NCI-H345 treated with DMSO at 0.1 percent for 48 hours (cell line): ENCODE results near the gene AP1M1.
A peak's percentile ranks its signal among the peaks of the same experiment; 100 is the strongest.
"Not testable (repeated sequence)": the region's sequence is repeated elsewhere in the genome, so short reads cannot be mapped to it uniquely, and the experiment has no call there.

Experiments
- DNase-seq: peaks from one replicate; lab custom pipeline; 2025; ENCODE audit not compliant: unreplicated experiment; lab: John Stamatoyannopoulos, UW

AP1M1 gene

GRCh38 chr19:16197622-16198369, at the start of gene AP1M1:
TSS of gene AP1M1 (plus strand) at chr19:16197911. CDS start at chr19:16198027, 116 bp downstream.
- peak; percentile 90 for DNase-seq

- no peak for DNase-seq
Observed at GRCh38 chr19:16148443-16149229, 49.1 kb upstream of the AP1M1 start.

- no peak for DNase-seq
Observed at GRCh38 chr19:16153582-16154336, 44.0 kb upstream of the AP1M1 start.

- no peak for DNase-seq
Observed at GRCh38 chr19:16154557-16154956, 43.2 kb upstream of the AP1M1 start.

- DNase-seq = no peak
Observed at GRCh38 chr19:16155128-16155527, 42.6 kb upstream of the AP1M1 start.

- no peak for DNase-seq
Observed at GRCh38 chr19:16156904-16157303, 40.8 kb upstream of the AP1M1 start.

- DNase-seq = no peak
Observed at GRCh38 chr19:16157601-16158000, 40.1 kb upstream of the AP1M1 start.

GRCh38 chr19:16159655-16160054, 38.1 kb upstream of the AP1M1 start:
- no peak for DNase-seq

GRCh38 chr19:16160445-16160942, 37.2 kb upstream of the AP1M1 start:
- no peak for DNase-seq

GRCh38 chr19:16160943-16161560, 36.7 kb upstream of the AP1M1 start:
- DNase-seq = no peak

GRCh38 chr19:16161840-16162239, 35.9 kb upstream of the AP1M1 start:
- DNase-seq = no peak

- no peak for DNase-seq
Observed at GRCh38 chr19:16164222-16164890, 33.4 kb upstream of the AP1M1 start.

- DNase-seq = no peak
Observed at GRCh38 chr19:16166417-16166816, 31.3 kb upstream of the AP1M1 start.

GRCh38 chr19:16167055-16167454, 30.7 kb upstream of the AP1M1 start:
- DNase-seq = no peak

GRCh38 chr19:16168465-16169081, 29.1 kb upstream of the AP1M1 start:
- DNase-seq = no peak

- DNase-seq = no peak
Observed at GRCh38 chr19:16170134-16170533, 27.6 kb upstream of the AP1M1 start.

- DNase-seq = no peak
Observed at GRCh38 chr19:16175954-16176353, 21.8 kb upstream of the AP1M1 start.

- not testable (repeated sequence) for DNase-seq
Observed at GRCh38 chr19:16178866-16179265, 18.8 kb upstream of the AP1M1 start.

GRCh38 chr19:16180611-16181010, 17.1 kb upstream of the AP1M1 start:
- no peak for DNase-seq

- no peak for DNase-seq
Observed at GRCh38 chr19:16184665-16185122, 13.0 kb upstream of the AP1M1 start.
